OCI-LY7 (cell line): ENCODE results near the gene NSD1. TPM values are rescaled to one million over a fixed set of nuclear protein-coding genes. Genes with fewer than 3 reads are reported as not detected.

Source experiments
- BruUV-seq: library from RNA; stranded (reverse); fragments of 400-500 nt; replicated peaks from 2 replicates; lab custom pipeline; 2021; lab: Mats Ljungman, UMichigan
- CTCF ChIA-PET: fragments of 300-600 bp; sonication (Branson Sonifier 250); formaldehyde crosslinking; loops from one replicate; lab custom pipeline; 2022; ENCODE audit warnings: antibody characterized with exemption; ENCODE audit not compliant: unreplicated experiment; lab: Charles Lee
- POLR2A ChIA-PET: fragments of 300-600 bp; sonication (Branson Sonifier 250); formaldehyde crosslinking; loops from one replicate; lab custom pipeline; 2022; ENCODE audit warnings: antibody characterized with exemption; lab: Charles Lee
- DNase-seq: peaks from one replicate; pipeline ENCODE4 v3.0.0-alpha.2; 2015; ENCODE audit warnings: low spot score
- H2AFZ ChIP-seq: fragments of 200-600 bp; sonication (generic), shearing (Covaris generic); 2 replicates; pipeline ENCODE4 v1.6.1; 2014; ENCODE audit warnings: mild to moderate bottlenecking, antibody characterized with exemption, low read length, moderate library complexity
- H3K27ac ChIP-seq: fragments of 200-600 bp; sonication (generic); 2 replicates; pipeline ENCODE4 v1.5.1; 2014; ENCODE audit warnings: mixed run types, low read depth, mild to moderate bottlenecking, moderate library complexity, low read length, inconsistent platforms; ENCODE audit not compliant: poor library complexity, severe bottlenecking
- H3K36me3 ChIP-seq: fragments of 200-600 bp; sonication (generic); 2 replicates; pipeline ENCODE4 v1.6.1; 2014; ENCODE audit warnings: mild to moderate bottlenecking, antibody characterized with exemption, low read length, moderate library complexity, mixed read lengths; ENCODE audit not compliant: insufficient read depth
- H3K4me1 ChIP-seq: fragments of 200-600 bp; sonication (generic); 2 replicates; pipeline ENCODE4 v1.5.1; 2014; ENCODE audit warnings: mild to moderate bottlenecking, low read length; ENCODE audit not compliant: insufficient read depth, poor library complexity, severe bottlenecking
- H3K4me2 ChIP-seq: fragments of 200-600 bp; sonication (generic); 2 replicates; pipeline ENCODE4 v1.6.1; 2014; ENCODE audit warnings: mild to moderate bottlenecking, low read length
- H3K4me3 ChIP-seq: fragments of 200-600 bp; sonication (generic); 2 replicates; pipeline ENCODE4 v1.5.1; 2014; ENCODE audit warnings: mild to moderate bottlenecking, low read depth, low read length; ENCODE audit not compliant: poor library complexity, severe bottlenecking
- H3K79me2 ChIP-seq: fragments of 200-600 bp; sonication (generic); 2 replicates; pipeline ENCODE4 v1.6.1; 2016; ENCODE audit warnings: low read depth, mild to moderate bottlenecking, low read length, moderate library complexity, mixed read lengths; ENCODE audit not compliant: insufficient read depth
- H3K9me2 ChIP-seq: fragments of 200-600 bp; sonication (generic); 2 replicates; pipeline ENCODE4 v1.6.1; 2016; ENCODE audit warnings: mild to moderate bottlenecking, low read length, mixed read lengths; ENCODE audit not compliant: insufficient read depth
- H3K9me3 ChIP-seq: fragments of 200-600 bp; sonication (generic); 2 replicates; pipeline ENCODE4 v1.6.1; 2014; ENCODE audit warnings: mild to moderate bottlenecking, mixed run types, low read length, mixed read lengths
- H4K20me1 ChIP-seq: fragments of 200-600 bp; sonication (generic); 2 replicates; pipeline ENCODE4 v1.6.1; 2014; ENCODE audit warnings: mild to moderate bottlenecking, antibody characterized with exemption, low read length, moderate library complexity, mixed read lengths; ENCODE audit not compliant: insufficient read depth
- EZH2phosphoT487 ChIP-seq: fragments of 200-600 bp; sonication (generic); IDR thresholded peaks from 2 replicates; pipeline ENCODE4 v1.6.1; 2018; ENCODE audit warnings: low read depth, borderline replicate concordance, mild to moderate bottlenecking, mixed run types, antibody characterized with exemption, low read length, moderate library complexity, mixed read lengths
- intact Hi-C: fragments of 100-400 bp; cut with micrococcal nuclease; formaldehyde crosslinking; loops from one replicate; pipeline ENCODE4 v1.10.0; 2022; ENCODE audit not compliant: unreplicated experiment
- total RNA-seq, 2 experiments: library from RNA; depleted of rRNA in 1 of 2; stranded (reverse); fragments of >200 nt in 1 of 2; shearing (Covaris generic) in 1 of 2; gene quantifications; 2 replicates each; pipeline ENCODE4 v1.2.3, GENCODE V29; 2014 to 2022
- TF ChIP-seq, protein P1 (sequence below): fragments of 200-600 bp; sonication (generic); conservative IDR thresholded peaks from 2 replicates; pipeline ENCODE4 v1.5.1; 2014; ENCODE audit warnings: mild to moderate bottlenecking, antibody characterized with exemption, low read length, moderate library complexity, mixed read lengths

NSD1 gene
- total RNA-seq, 2 experiments from 2014 or later, result 64.3 to 142 TPM

GRCh38 chr5:177188775-177189174 lies 55.2 kb downstream of the NSD1 start:
- Histone ChIP-seq H3K9me3 (no peaks in the 10 kb centered on the region), H2AFZ (no peak overlapping the region), H3K36me3 (peaks cover 45% of the 10 kb centered on the region), H3K79me2 (peaks cover 65% of the 10 kb centered on the region), H4K20me1 (no peaks in the 10 kb centered on the region), H3K4me1 (no peaks in the 10 kb centered on the region), H3K27ac (no peak overlapping the region), H3K9me2 (no peaks in the 10 kb centered on the region), H3K4me2 (no peak overlapping the region), H3K4me3 (no peak overlapping the region)
- no peak for DNase-seq
- POLR2A ChIA-PET, result interaction anchor here (0.6 to 0.8 kb wide), 2 partner anchors 10 to 30 kb away, joined by 3 read pairs; no protein-coding TSS in a partner anchor
- CTCF ChIA-PET, result no interaction called here
- intact Hi-C loops, result no loop called here
- no TSS peak for BruUV-seq
- TF ChIP-seq, protein P1, sequence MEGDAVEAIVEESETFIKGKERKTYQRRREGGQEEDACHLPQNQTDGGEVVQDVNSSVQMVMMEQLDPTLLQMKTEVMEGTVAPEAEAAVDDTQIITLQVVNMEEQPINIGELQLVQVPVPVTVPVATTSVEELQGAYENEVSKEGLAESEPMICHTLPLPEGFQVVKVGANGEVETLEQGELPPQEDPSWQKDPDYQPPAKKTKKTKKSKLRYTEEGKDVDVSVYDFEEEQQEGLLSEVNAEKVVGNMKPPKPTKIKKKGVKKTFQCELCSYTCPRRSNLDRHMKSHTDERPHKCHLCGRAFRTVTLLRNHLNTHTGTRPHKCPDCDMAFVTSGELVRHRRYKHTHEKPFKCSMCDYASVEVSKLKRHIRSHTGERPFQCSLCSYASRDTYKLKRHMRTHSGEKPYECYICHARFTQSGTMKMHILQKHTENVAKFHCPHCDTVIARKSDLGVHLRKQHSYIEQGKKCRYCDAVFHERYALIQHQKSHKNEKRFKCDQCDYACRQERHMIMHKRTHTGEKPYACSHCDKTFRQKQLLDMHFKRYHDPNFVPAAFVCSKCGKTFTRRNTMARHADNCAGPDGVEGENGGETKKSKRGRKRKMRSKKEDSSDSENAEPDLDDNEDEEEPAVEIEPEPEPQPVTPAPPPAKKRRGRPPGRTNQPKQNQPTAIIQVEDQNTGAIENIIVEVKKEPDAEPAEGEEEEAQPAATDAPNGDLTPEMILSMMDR, result no peak
- no peak for TF ChIP-seq EZH2phosphoT487

GRCh38 chr5:177189416-177189815 lies 55.8 kb downstream of the NSD1 start:
- no peak for DNase-seq
- Histone ChIP-seq H3K4me3 (no peak overlapping the region), H3K27ac (no peak overlapping the region), H3K36me3 (peaks cover 47% of the 10 kb centered on the region), H3K79me2 (peaks cover 58% of the 10 kb centered on the region), H3K4me1 (no peaks in the 10 kb centered on the region), H4K20me1 (no peaks in the 10 kb centered on the region), H2AFZ (no peak overlapping the region), H3K9me2 (no peaks in the 10 kb centered on the region), H3K9me3 (no peaks in the 10 kb centered on the region), H3K4me2 (no peak overlapping the region)
- BruUV-seq, result no TSS peak
- ChIA-PET POLR2A (interaction anchor here (0.6 kb wide), 1 partner anchor 31 kb away, joined by 3 read pairs; no protein-coding TSS in a partner anchor), CTCF (no interaction called here)
- no peak for TF ChIP-seq EZH2phosphoT487
- TF ChIP-seq, protein P1, result no peak
- intact Hi-C loops, result no loop called here

GRCh38 chr5:177189965-177190364 lies 56.4 kb downstream of the NSD1 start:
- CTCF ChIA-PET, result no interaction called here
- Histone ChIP-seq H4K20me1 (no peaks in the 10 kb centered on the region), H3K79me2 (peaks cover 53% of the 10 kb centered on the region), H3K4me1 (no peaks in the 10 kb centered on the region), H3K9me2 (no peaks in the 10 kb centered on the region), H2AFZ (no peak overlapping the region), H3K9me3 (no peaks in the 10 kb centered on the region), H3K4me3 (no peak overlapping the region), H3K4me2 (no peak overlapping the region), H3K36me3 (peaks cover 52% of the 10 kb centered on the region), H3K27ac (no peak overlapping the region)
- POLR2A ChIA-PET, result no interaction called here
- no peak for TF ChIP-seq EZH2phosphoT487
- TF ChIP-seq, protein P1, result no peak
- intact Hi-C loops, result no loop called here
- DNase-seq, result no peak
- no TSS peak for BruUV-seq
